NOMO-1 treated with dmso at 0.1 percent for 144 hours (cell line): ENCODE measurements around the gene NDUFS4.
A peak's percentile ranks its signal among the peaks of the same experiment; 100 is the strongest.
"Not testable (repeated sequence)": the region's sequence is repeated elsewhere in the genome, so short reads cannot be mapped to it uniquely, and the experiment has no call there.

Experiments
- DNase-seq: peaks from one replicate; lab custom pipeline; 2025; ENCODE audit not compliant: unreplicated experiment; lab: John Stamatoyannopoulos, UW

The NDUFS4 gene

DNA sequence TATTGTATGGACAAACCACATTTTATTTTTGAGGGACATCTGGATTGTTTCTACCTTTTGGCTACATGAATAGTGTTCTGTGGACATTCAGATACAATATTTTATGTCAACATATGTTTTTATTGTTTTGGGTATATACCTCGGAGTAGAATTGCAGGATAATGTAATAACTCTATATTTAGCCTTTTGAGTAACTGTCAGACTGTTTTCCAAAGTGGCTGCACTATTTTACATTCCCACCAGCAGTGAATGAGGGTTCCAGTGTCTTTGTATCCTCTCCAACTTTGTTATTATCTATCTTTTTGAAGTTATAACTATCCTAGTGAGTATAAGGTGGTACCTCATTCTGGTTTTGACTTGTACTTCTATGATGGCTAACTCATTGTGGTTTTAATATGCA is 11.0 kb downstream of the NDUFS4 start:
- no peak for DNase-seq

DNA sequence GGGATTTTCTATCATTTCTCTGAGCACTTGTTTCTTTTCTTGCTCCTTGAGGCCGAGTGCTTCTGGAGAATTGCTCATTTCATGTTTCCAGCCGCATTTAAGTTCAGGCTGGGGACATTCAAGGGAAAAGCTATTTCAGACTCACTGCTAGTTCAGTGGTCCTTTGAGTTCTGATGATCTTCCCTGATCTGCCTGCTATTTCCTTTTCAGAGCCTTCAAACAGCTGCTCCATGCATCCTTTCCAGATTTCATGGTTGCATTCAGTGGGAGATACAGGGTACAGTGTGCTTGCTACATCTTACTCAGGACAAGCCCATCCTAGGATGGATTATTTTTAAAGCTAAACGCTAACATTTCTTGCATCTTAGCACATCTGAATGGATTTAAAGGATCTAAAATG is 14.7 kb downstream of the NDUFS4 start:
- DNase-seq, result no peak

DNA sequence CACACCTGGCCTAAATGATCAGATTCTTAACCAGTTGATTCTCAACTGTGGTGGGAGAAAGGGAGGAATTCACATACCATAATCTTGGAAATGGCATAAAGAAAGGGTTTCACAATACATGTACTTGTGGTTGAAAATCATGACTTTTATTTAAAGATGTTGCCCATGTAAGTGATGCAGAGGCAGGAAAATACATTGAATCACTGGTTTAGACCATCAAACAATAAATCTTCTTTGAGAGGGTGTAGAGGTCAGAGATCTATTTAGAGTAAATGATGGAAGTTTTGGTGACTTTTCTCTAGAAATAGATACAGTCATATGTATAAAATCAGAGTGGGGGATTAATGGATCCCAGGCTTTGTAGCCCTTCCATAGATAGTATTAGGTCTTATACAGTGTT is 15.4 kb downstream of the NDUFS4 start:
- DNase-seq, result no peak

DNA sequence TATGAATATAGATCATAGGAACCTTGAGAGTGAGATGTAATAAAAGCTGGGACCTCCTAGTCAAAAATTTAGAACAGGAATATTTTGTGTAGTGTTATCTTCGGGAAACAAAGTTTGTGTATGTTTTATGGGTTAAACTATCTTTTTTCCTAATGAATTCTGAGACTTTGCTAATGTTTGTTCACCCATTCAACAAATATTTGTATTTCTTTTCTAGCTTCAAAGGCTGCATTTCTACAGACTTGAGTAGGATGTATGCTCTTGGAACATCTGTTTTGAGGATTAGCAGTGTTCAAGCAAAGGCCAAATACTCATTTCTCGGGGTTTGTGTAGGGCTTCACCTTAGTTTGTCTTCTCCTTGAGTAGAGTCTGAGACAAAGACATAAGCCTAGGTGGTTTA is 16.2 kb downstream of the NDUFS4 start:
- DNase-seq, result no peak

DNA sequence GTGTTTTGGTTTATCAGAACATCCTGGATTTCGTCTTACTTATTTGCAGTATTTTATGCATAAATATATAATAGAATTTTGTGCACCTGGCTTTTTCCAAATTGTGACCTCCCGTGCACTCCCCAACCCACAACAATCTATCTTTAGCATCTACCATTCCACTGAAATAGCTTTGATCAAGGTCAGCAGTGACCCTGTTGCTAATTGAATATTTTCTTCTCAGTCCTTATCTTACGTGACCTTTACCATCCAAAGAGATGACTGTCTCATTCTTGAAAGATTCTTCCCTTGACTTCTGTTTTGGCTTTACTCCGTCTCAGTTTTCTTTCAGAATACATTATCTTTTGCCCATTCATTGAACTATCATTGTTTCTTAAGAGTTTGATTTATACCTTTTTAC is 18.4 kb downstream of the NDUFS4 start:
- no peak for DNase-seq

DNA sequence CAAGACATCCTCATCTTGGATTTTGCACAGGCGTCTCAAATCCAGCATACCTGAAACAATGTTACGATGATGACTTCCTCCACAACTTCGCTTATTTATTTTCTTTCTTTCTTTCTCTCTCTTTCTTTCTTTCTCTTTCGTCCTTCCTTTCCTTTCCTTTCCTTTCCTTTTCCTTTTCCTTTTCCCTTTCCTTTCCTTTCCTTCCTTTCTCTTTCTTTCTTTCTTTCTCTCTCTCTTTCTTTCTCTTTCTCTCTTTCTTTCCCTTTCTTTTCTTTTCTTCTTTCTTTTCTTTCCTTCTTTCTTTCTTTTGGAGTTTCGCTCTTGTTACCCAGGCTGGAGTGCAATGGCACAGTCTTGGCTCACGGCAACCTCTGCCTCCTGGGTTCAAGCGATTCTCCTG is 20.1 kb downstream of the NDUFS4 start:
- no peak for DNase-seq

DNA sequence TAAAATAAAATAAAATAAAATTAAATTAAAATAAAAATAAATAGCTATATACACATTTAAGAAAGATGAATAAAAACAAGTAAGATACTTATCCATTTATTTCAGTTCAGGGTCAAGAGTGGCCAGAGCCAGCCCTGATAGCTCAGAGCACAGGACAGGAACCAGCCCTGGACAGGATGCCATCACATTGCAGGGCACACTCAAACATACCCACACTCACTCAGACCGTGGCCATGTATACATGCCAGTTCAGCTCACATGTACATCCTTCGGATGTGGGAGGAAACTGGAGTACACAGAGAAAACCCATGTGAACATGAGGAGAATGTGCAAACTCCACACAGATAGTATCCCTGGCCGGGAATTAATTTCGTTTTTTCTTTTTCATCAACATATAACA is 21.8 kb downstream of the NDUFS4 start:
- DNase-seq, result no peak

DNA sequence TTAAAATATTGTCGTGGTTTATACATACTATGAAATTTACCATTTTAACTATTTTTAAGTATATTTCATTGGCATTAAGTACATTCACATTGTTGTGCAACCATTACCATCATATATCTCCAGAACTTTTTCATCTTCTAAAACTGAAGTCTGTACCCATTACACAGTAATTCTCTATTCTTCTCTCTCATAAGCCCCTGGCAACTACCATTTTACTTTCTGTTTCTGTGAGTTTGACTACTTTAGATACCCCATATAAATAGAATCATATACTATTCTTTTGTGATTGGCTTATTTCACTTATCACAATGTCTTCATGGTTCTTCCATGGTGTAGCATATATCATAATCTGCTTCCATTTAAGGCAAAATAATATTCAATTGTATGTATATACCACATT is 30.3 kb downstream of the NDUFS4 start:
- no peak for DNase-seq

DNA sequence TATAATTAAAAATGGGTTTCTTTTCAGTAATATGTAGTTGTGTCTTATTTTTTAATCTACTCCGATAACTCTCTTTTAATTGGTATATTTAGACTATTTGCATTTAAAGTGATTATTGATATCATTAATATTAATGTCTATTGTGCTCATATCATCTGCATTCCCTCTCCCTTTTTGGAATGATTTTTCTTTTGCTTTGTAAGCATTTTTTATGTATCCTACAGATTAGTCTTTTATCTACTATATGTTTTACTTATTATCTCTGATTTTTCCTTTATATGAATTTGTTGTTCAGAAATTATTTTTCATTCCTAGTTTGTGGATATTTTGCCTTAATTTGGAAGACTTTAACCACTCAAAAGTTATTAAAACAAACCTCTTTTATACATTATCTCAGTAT is 34.0 kb downstream of the NDUFS4 start:
- no peak for DNase-seq

DNA sequence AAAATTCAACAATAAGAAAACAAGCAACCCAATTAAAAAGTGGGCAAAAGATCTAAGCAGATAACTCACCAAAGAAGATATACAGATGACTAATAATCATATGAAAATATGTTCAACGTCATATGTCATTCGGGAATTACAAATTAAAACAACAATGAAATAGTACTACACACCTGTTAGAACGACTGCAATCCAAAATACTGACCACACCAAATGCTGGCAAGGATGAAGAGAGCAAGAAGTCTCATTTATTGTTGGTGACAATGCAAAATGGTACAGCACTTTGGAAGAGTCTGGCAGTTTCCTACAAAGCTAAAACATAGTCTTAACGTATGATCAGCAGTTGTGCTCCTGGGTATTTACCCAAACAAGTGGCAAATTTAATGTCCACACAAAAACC is 37.5 kb downstream of the NDUFS4 start:
- DNase-seq, result no peak

DNA sequence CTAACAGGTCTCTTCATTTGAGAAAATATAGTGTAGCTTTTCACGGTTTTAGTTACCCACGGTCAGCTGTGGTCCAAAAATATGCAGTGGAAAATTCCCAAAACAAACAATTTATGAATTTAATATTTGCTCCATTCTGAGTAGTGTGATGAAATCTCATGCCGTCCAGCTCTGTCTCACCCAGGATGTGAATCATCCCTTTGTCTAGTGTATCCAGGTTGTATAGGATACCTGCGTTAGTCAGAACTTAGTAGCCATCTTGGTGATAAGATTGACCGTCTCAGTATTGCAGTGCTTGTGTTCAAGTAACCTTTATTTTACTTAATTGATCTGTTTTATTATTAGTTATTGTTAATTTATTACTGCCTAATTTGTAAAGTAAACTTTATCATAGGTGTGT is 41.1 kb downstream of the NDUFS4 start:
- DNase-seq, result no peak

DNA sequence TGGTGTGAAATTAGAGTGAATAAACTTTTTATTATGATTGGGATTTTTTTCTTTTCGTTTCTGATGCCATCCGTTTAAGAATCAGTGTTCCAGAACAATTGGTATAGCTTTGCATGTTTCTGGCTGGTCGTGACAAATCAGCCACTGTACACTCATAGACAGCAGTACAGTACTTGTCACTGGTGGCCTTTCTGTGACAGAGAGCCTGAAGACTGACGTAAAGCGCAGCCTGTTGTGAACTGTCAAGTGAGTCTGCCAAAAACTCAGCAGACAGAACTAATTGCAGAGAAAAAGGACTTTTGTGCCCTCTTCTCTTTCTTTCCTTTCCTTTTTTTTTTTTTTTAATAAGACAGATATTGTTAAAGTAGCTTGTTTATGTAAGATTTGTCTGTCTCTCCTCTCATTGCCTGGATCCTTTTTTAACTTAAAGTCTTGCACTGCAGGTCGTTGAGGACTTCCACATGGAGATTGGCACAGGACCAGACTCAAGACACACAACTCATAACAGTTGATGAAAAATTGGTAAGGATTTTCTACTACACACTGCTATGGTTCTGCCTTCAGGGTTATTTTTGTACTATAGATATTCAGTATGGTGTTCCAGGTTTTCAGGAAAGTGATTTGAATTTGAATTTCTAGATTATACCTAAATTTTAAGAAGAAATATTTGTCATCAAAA is 42.7 kb downstream of the NDUFS4 start:
- no peak for DNase-seq

DNA sequence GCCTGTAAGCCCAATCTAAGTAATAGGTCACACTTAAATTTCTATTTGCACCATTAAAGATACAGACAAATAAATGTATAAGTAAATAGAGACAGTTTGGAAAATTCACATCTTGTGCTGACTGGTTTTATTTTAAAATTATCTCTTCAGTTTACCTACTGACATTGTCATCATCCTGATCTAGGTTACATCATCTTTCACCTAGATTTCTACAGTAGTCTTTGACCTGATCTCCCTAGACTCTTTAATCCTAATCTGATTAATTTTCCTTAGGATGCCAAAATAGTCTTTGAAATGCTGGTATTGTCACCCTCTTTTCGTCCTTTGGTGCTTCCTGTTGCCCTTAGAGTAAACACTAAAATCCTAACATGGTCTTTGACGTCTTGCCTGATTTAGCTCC is 43.9 kb downstream of the NDUFS4 start:
- DNase-seq, result no peak

DNA sequence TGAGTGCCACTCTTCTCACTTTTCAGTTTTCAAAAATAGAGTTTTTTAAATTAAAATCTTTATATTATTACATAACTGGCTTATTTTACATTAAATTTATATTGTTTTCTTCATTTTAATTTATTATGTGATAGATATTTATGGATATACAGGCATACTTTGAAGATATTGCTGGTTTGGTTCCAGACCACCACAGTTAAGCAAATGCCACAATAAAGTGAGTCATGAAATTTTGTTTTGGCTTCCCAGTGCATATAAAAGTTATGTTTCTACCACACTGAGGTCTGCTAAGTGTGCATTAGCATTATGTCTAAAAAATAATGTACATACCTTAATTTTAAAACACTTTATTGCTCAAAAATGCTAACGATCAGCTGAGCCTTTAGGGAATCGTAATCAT is 47.4 kb downstream of the NDUFS4 start:
- DNase-seq, result no peak

DNA sequence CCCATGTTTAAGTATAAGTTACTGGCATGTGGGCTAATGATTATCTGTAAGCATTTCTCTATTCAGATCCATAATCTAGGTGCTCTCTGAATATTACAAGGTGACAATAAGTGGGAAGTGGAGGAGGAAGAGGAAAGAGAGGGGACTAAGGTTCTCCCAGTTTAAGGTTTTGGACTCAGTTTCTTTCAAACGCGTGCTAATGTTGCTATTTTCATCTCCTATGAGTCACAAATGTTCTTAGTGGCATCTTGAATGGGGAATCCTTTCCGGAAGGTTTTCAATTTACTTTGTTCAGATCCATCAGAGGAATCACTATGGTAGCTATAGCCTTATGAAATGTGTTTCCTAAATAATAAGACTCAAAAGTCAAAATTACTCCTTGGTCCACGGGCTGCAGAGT is 48.5 kb downstream of the NDUFS4 start:
- not testable (repeated sequence) for DNase-seq

DNA sequence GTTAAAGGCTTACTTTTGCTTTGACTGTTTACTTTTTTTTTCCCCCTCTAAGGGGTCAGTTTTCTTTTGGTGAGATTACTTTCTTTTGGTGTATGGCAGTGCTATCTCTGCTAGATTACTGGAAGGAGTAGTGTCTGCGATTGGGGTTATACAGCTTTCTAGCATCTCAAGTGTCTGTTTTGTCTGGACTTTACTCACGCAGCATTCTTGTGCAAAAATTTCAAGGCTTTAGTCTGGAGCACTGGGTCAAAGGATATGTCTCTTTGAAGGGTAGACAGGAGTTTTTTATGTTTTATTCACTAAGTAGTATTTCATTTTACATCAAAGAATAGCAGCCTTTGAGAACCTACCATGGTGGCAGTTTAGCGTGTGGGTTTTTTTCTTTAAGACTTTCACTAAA is 52.6 kb downstream of the NDUFS4 start:
- DNase-seq, result no peak

DNA sequence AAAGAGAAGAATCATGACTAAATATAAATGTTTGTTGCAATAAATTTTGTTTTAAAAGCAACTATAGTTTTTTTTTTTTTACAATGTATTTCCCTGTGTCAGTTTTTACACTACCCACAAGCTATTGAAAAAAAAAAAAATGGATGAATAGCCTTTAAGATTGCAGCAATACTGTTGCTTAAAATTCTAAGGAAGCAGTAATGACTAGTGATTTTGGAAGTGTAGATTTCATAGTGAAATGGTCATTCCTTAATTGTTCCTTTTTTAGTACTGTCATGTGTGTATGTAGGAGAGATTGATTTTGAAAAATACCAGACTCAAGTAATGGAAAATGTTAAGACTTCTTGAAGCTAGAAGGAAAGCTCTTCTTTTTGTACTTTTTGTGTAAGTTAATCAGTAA is 53.1 kb downstream of the NDUFS4 start:
- no peak for DNase-seq

DNA sequence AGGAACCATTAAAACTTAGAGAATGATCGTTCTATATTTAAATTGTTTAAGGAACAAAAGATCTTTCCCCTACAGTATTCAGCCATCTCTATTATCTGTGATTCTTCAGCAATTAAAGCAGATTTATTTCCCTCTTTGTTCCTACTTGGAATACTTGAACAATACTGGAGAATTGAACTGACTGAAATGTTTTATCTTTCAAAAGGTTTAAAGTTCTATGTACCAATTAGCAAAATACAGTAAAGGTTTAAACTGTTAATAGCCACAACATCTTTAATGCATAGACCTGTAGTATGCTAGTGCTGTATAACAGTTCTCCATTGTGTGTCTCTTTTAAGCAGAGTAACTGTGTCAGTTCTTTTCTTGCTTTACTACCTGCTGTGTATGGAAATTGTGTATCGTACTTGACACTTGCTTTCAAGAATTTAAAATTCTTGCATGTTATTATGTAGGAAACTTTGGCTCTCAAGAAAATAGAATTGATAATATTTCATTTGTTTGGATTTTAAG is 54.0 kb downstream of the NDUFS4 start:
- no peak for DNase-seq

DNA sequence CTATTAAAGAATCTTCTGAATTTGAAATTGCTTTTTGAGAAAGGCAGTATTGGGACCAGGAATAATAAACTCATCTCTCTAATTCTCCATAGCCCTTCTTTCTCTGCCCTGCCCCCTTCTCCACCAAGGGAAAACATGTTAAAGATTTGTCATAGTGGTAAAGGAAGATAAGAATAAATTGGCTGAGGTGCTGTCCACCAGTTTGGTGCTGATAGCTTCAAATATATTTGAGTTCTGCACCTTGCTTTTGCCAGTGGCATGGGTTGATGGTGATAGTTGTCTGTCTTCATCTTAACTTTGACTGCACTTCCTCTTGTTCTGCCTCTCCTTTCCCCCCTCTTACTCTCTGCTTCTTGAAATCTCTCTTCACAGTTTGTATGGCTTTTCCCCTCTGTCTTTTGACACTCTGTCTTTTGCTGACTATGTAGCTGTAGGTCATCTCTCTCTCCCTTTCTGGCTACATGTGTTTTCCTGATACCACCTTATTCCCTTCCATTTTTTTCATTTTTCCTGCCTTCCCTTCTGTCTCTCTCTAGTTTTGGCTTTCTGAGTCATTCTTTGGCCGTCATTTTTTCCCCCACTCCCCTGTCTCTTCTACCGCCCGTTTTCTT is 56.6 kb downstream of the NDUFS4 start:
- no peak for DNase-seq

DNA sequence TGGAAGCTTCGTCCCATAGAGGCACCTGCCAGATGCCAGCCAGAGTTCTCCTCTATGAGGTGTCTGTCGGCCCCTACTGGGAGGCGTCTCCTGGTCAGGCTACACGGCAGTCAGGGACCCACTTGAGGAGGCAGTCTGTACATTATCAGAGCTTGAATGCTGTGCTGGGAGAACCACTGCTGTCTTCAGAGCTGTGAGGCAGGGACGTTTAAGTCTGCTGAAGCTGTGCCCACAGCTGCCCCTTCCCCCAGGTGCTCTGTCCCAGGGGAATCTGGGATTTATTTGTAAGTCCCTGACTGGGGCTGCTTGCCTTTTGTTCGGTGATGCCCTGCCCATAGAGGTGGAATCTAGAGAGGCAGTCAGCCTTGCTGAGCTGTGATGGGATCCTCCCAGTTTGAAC is 70.8 kb downstream of the NDUFS4 start:
- DNase-seq, result no peak

DNA sequence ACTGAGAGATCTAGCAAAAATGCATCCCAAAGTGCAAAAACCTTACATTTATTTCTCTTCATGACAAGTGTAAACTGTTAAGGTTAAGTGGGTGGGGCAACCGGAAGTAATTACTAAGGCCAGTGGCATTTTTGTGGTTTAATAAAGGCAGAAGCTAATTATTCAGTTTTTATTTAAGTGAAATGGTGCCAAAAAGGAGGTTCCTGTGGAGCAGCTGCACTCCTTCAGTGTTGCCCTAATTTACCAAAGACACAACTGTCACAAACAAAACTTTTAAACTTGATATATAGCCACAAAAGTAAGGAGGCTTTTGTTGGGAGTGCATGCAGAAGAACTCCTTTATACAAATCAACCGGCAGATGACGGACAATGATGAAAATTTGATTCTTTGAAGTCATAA is 81.6 kb downstream of the NDUFS4 start:
- DNase-seq, result peak; percentile 41

DNA sequence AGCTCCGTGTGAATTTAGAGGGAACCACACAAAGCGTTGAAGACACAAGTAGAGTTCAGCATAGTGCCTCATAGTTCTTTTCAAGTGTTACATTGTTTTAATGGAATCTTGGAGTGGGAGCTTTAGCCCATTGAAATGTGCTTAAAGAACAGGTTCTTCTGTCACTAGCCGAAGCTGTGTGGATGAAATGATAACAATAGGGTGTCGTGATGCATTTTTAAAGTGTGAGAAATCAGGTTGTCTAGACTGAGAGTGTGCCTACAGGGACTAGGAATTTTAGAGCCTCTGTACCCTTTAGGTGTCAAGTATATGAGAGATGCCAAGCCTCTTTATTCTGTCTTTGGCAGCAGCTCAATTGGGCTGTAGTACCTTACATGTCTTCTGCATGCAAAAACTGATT is 83.0 kb downstream of the NDUFS4 start:
- DNase-seq, result no peak

DNA sequence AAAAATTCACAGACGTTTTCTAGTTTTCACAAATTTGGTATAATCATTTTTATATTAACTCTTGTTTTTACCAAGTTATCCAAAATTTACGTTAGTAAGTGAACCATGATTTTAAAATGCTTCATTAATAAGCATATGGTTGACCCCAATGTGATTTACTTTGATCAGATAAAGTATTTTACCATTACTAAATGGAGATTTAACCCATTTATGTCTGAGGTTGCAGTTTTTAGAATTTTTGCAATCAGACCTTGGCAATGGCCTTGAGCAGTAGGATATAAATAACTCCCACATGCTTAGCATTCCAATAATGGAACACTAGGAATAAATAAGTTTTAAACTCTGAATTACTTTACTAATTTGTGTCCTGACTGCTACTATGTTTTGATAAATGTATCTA is 84.6 kb downstream of the NDUFS4 start:
- DNase-seq, result no peak
